GM10266 (cell line): Measurements from ENCODE around the gene ABCA3.

Experiments used
- DNase-seq: peaks from one replicate; pipeline ENCODE4 v3.0.0; 2012; ENCODE audit errors: extremely low spot score
- TF ChIP-seq, protein P1 (sequence below): IDR thresholded peaks from 2 replicates; pipeline ENCODE4 v1.5.1; 2012; ENCODE audit warnings: mild to moderate bottlenecking, low read depth; ENCODE audit not compliant: control insufficient read depth, insufficient read depth; ENCODE audit errors: missing control alignments

The ABCA3 gene

DNA sequence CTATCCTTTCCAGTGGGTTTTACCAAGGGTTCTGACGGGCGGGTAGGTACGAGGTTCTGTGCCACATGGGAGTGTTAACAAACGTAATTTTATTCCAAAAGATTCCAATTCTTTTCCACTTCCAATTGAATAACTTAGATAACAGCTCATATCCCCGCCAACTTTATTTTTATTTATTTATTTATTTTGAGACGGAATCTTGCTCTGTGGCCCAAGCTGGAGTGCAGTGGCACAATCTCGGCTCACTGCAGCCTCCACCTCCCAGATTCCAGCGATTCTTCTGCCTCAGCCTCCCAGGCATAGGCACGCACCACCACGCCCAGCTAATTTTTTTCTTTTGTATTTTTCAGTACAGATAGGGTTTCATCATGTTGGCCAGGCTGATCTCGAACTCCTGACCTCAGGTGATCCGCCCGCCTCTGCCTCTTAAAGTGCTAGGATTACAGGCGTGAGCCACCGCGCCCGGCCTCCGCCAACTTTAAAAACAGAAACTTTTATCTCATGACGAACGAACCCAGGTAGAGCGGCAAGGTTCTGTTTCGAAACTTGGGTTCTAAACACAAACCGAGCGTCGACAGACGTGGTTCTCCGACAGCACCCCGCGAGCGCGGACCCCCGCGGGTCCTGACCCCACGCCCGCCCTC, 89.8 kb downstream of the ABCA3 start:
- no peak for DNase-seq
- TF ChIP-seq, protein P1, sequence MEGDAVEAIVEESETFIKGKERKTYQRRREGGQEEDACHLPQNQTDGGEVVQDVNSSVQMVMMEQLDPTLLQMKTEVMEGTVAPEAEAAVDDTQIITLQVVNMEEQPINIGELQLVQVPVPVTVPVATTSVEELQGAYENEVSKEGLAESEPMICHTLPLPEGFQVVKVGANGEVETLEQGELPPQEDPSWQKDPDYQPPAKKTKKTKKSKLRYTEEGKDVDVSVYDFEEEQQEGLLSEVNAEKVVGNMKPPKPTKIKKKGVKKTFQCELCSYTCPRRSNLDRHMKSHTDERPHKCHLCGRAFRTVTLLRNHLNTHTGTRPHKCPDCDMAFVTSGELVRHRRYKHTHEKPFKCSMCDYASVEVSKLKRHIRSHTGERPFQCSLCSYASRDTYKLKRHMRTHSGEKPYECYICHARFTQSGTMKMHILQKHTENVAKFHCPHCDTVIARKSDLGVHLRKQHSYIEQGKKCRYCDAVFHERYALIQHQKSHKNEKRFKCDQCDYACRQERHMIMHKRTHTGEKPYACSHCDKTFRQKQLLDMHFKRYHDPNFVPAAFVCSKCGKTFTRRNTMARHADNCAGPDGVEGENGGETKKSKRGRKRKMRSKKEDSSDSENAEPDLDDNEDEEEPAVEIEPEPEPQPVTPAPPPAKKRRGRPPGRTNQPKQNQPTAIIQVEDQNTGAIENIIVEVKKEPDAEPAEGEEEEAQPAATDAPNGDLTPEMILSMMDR, result no peak

DNA sequence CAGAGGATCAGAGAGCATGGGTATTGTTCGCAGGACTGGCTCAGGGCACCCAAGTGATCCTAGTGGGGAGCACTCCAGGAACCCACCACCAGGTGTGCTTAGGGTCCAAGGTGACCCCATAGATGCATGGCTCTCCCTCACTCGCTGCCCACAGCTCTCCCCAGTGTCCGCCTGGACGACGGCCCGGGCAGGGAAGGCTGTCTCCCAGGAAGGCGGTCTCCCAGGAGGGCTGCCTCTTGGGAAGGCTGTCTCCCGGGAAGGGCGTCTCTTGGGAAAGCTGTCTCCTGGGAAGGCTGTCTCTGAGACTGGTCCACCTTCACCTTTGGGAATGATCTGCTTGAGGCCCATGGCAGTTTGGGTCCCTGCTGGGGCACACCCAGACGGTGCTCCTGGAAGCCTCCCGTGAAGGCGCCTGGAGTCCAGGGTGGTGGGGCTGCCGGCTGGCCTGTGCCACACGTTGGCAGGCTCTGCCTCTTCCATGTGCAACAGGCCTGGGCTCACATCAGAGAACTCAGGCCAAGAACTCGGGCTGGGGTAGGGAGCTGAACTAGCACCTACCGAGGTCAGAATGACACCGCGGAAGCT, 94.1 kb downstream of the ABCA3 start:
- no peak for DNase-seq
- TF ChIP-seq, protein P1, result no peak

DNA sequence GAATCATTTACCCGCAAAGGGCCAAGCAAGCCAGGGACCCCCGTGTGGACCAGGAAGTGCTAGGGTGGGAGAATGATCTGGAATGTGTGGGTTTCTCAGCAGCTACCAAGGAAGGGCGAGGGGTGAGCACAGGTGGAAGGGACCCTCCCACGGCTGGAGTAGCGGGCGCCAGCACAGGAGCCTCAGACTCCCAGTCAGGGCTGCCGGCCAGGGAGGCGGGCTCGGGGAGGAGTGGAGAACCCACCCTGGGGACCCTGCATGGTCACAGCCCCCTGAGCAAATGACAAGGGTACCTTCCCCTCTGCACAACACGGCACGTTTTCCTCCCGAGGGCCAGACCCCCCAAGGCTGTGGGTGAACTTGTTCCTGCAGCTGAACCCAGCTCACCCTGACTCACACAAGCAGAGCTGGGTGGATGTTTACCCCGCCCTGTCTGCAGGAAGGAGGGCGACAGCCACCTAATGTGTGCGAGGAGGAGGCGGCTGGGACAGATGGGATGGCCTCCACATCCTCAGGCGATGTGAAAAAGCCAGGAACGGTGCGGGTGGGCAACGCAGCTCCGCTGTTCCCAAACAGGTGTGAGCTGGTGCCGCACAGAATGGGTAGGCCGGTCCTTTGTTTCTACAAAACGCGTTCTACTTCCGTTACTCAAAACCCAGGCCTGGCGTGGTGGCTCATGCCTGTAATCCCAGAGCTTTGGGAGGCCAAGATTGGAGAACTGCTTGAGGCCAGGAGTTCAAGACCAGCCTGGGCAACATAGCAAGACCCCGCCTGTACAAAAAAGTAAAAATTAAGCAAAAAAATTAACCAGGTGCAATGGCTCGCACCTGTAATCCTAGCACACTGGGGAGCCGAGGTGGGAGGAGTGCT, 95.4 kb downstream of the ABCA3 start:
- TF ChIP-seq, protein P1, result no peak
- DNase-seq, result no peak

DNA sequence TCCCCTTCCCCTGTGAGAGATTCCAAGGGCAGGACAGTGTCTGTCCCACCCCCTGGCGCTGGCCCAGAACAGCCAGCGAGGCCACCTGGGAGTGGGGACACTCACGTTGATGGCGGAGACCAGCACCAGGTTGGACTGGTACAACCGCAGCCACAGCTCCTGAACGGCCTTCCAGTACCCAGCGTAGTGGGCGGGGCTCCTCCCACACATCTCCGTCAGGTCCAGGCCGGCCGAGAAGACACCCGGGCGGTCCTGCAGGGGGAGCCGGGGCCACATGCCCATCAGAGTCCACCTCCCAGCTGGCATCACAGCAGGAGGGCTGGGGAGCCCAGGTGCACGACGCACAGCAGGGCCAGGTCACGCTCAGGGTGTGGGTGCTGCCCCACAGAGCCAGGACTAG, 96.2 kb downstream of the ABCA3 start:
- no peak for DNase-seq
- TF ChIP-seq, protein P1, result no peak

DNA sequence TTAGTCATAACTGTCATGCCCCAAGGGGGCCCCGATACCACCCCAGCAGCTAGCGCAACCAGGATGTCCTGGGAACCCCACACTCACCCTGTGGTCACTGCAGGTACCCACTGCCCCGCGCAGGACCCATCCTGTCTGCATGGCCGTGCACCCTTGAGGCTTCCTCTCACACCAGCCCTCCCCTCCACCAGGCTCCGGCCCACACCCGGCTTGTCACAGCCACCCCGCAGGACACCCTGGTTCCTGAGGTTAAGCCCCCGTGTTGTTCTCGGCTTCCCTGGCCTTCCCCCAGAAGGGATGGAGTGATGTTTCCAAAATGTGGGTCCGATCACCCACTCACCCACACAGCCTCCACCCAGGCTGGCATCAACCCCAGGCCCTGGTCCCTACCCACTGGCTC, 96.7 kb downstream of the ABCA3 start:
- no peak for DNase-seq
- TF ChIP-seq, protein P1, result no peak

DNA sequence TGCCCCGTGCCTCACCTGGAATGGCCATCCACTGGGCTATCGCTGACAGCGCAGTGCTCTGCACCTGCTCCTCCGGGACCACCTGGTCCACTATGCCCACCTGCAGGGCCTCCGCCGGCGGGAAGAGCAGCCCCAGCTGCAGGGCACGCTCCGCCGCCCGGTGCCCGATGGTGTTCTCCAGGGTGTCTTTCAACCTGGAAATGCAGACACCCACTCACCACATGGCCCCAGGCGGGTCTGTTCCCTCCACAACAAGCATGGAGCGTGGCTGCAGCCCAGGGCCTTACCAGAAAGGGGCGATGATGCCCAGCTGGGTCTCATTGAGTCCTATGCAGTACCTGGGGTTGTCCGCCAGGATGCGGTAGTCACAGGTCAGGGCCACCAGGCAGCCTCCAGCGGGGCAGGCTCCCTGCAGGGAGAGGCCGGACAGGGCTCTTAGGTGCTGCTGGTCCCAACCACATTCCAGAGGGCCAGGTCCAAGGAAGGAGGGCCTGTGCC, 97.4 kb downstream of the ABCA3 start:
- DNase-seq, result no peak
- TF ChIP-seq, protein P1, result no peak
